Stimulated activated CD4-positive, alpha-beta T cell treated with anti-CD3 and anti-CD28 coated beads, Interleukin-4, amount 100 ng/mL, for 48 hours (primary cell): Measurements from ENCODE around the gene MS4A8.

Experiments used
- DNase-seq, 2 donors: peaks; one replicate each; pipeline ENCODE4 v3.0.0-alpha.2; 2020; ENCODE audit warnings: low read depth in 2 of 2

Gene MS4A8

DNA sequence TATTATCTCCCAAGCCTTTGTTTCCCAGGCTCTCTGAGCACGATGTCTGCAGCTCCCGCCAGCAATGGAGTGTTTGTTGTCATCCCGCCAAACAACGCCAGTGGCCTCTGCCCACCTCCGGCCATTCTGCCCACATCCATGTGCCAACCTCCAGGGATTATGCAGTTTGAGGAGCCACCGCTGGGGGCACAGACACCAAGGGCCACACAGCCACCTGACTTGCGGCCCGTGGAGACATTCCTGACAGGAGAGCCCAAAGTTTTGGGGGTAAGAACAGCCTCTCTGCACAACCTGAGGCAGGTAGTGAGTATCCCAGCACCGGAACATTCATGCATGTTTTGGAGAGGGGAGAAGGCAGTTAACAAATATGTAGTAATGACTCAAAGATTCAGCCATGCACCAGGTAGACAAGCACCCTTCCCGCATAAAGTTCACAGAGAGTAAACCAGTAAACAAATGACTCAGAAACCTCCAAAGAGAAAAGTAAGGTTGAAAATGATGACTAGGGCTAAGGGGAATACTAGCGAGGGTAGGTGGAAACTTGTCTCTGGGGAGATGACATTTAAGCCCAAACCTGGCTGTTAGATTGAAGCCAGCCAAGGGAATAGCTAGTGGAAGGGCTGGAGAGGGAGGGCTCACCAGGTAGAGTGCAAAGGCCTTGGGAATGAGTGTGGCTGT is 64.4 kb downstream of the MS4A8 start:
- DNase-seq = no peak

DNA sequence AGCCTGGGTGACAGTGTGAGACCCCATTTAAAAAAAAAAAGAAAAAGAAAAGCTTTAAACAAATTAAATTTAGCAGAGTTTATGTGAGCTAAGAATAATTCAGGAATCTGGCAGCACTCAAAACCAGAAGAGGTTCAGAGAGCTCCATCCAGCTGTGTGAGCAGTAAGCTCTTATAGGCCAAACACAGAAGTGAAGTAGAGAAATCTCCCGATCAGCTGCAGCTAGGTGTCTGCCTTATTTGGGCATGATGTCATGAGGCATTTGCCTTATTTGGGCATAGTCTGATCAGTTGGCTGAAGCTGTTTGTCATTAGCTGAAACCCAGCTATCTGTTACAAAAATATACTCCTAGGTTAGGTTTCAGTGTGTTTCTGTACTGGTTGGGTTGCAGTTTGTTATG is 65.5 kb downstream of the MS4A8 start:
- no peak for DNase-seq

DNA sequence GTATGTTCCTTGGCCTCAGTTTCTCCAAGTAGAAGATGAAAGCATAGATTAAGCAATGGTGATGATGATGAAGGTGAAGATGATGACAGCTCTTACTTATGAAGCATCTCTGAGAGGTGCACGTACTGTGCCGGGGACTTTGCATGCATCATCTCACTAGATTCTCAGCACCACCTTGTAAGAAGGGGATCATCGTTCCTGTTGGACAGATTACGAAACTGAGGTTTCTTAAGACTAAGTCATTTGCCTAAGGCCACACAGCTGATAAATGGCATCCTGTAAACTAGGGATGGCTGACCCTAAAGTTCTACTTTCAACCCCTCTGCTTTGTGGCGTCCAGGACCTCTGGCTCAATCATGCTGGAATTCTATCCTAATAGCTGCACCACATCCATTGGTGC is 65.9 kb downstream of the MS4A8 start:
- DNase-seq = no peak
